NAMALWA (cell line): ENCODE measurements around the gene APOBEC2.

Experiments
- DNase-seq: peaks from one replicate; pipeline ENCODE4 v3.0.0-alpha.2; 2015; ENCODE audit warnings: low spot score

APOBEC2 gene

DNA sequence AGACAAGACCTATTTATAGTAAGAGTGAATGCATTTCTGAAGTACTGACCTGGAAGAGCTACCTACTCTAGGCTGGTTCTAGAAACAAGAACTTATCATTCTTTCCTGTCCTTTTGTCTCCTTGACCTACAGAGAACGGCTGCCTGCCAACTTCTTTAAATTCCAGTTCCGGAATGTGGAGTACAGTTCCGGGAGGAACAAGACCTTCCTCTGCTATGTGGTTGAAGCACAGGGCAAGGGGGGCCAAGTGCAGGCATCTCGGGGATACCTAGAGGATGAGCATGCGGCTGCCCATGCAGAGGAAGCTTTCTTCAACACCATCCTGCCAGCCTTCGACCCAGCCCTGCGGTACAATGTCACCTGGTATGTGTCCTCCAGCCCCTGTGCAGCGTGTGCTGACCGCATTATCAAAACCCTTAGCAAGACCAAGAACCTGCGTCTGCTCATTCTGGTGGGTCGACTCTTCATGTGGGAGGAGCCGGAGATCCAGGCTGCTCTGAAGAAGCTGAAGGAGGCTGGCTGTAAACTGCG, 8.3 kb downstream of the APOBEC2 start:
- no peak for DNase-seq

DNA sequence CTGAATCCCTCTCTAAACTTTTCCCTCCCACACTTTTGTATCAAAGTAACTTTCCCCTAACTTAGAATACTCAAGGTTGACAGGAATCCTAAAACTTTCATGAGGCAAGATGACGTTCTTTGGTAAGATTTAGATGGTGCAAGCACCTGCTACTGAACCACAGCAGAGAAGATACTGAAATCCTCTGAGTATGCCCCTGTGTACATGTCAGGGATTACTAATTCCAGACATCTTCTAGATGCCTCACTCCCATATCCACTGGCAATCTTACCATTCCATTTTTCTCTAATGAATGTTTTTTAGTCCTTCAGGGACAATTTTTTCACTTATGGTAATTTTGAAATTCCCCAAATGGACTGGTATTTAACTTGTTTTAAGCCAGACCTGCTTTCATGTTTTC, 9.1 kb downstream of the APOBEC2 start:
- no peak for DNase-seq

DNA sequence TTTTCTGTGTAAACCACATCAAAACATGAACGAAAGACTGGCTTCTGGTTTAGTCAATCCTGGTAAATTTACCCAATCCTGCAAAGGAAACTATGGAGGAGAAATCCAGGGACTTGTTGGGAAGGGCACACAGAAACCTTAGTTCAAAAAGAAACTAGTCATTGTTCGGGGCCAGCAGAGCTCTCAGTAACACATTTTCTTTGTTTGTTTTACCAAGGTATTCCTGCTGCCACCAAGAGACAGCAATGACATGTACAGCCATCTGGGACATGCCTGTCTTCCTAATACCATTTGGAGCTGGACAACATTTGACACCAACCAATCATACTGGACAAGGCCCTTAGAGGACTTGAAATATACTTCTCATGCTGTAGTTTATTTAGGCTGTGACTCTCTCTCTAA, 10.9 kb downstream of the APOBEC2 start:
- DNase-seq = no peak

DNA sequence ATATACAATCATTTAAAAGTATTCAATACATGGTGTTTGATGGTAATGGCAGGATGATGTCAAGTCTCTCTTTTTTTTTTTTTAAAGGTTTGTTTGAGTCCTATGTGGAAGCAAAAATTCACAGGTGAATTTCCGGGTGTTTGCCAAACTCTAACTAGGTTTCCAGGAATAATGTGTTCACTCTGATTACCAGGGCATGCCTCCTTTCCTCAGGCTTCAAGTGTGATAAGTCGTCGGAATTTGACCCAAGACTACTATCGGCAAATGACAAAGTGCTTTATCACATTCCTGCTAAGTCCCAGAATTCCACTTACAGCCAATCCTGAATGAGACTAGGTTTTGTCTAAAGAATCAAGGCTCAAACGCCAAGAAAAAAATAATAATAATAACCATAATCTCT, 11.8 kb downstream of the APOBEC2 start:
- DNase-seq = no peak

DNA sequence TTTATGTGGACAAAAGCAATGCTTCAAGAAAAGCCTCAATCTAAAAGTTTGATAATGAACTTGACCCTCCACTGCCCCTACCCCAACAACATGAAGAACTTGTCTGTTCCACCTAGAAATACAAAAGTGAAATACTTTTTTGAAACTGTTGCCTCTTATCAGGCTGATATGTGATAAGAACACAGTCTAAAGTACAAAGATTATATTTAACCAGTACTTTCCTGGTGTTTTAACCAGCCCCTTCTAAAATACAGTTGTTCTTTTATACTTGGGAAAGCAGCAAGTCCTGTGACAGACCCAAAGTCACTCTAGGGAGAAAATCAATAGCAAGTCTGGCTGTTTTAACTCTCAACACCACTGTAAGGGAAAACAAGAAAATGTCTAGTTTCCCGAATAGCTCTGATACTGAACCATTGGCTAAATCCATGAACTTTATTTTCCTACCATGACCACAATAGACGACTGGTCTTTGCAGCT, 12.6 kb downstream of the APOBEC2 start:
- no peak for DNase-seq

DNA sequence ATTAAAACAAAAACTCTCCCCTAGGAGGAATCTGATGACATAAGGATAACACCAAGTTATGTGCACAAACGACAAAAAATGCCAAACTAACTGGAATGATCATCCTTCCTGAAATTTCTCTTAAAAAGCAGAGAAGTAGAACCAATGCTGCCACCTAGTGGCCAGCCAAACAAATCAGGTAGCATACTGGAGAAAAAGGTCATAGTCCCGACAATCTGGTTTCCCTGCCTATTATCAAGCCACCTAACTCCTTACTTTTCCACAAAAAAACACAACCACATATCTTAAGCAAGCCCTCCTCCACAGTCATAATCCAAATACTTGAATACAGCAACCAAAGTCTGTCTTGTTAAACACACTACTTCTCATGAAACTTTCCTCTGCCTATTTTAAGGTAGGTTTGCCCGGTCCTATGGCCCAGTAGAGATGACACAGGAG, 13.9 kb downstream of the APOBEC2 start:
- DNase-seq = peak; percentile 74

DNA sequence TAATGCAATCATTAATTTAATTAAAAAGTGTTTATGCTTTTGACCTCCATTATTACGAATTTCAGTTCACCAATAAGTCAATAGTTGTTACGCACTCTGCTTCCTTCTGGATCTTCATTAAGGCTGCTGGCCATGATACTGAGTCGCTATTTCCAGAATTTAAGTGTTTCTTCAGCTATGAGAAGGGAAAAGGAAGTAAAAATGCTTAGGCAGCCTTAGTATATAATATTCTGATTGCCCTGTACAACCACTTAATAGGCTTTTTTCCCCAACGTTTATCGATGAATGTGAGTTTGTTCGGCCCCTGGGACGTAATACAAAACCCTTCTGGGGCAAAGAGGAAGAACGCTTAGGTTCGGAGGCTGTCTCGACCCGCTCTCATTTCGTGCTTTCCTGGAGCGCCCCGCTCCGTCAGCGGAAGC, 18.5 kb downstream of the APOBEC2 start:
- DNase-seq = no peak

DNA sequence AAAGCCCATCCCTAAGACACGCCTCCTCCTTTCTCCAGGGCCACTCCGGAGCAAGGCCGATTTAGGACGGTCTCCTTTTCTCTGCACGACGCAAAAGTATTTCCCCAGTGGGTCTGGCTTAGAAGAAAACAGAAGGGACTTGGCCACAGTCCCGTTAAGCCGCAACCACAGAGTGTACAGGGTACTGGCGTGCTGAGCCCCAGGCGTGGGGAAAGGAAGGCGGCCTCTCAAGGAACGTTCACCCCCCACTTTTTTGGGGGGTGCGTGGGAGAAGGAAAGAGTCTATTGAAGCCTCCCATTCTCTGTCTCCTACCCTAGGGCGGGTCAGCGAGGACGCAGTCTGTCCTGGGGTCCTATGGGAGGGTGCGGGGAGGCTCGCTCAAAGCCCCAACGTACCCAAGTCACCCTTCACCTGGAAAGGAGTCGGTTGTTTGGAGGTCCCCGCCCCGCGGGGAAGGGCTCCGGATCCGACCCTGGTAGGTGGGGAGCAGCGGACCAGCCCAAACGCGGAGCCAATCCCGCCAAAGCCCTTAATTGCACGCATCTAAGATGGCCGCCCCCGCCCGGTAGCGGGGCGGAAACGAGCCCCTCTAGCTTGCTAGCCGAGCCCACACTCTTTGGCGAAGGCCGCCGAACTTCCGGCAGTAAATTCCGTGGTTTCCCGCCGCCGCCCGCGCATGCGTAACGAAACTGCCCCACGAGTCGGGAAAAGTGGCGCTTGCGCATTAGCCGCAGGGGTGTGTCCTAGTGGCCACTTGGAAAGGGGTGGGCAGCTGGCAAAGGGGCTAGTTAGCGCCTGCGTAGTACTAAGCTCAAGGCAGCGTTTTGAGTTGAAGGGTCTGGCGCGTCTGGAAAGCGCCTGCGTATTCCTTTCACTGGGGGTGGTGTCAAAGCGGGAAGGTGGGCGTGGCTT, 19.2 kb downstream of the APOBEC2 start, which contains the start of gene OARD1:
OARD1 (minus strand) TSS at position 434 of the 913 bp plus-strand sequence. CDS start 722 bp downstream, outside the sequence.
- DNase-seq = peak; percentile 99

DNA sequence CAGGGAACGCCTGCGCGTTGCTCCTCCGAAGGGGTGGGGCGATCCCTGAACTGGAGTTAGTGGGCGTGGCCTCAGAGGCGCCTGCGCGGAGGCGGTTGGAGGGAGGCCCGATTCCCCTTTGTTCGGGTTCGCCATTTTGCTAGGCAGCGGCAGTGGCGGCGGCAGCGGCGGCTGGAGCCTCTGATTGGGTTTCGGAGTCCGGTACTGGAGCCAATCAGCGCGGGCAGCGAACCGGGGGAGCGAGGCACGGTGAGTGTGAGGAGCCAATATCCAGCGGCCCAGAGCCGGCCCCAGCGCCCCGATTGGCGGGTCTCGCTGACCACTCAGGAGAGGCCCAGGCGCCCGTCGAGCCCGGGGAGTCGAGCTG, 19.8 kb downstream of the APOBEC2 start, which contains the start of gene NFYA:
NFYA (plus strand) TSS at position 139 of the 367 bp plus-strand sequence. CDS start 6,116 bp downstream, outside the sequence.
- no peak for DNase-seq

DNA sequence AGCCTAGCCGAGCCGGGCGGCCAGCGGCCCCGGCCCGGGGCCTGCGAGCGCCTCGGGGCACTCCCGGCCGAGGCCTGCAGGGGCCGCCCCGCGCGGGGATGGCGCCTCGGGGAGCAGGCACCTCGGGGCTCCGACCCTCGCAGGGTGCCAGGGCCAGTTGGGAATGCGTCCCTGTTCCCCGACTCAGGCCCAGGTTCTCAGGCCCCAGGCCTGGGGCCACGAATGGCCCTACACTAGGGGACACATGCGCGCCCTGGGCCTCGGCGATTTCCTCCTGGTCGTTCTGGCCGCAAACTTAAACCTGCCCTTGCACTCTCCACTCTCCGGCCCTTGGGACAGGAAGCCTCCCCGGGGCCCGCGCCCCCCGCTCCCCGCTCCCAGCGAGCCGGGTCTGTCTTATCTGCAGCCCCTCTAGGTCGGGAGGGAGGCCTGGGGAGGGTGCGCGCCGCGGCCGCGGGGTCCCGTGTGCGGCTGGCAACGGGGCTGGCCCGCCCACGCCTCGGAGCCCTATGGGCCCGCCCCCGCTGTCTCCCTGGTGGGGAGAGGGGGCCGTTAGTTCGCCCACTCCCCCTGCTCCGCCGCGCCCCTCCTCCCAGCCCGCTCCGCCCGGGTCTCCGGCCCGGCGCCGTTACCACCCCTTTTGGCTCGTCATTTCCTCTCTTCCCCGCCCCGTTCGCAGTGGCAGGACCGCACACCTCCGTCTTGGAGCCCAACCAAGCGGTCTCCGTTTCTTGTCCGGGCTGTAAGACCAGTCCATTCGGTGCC, 20.4 kb downstream of the APOBEC2 start:
- DNase-seq = peak; percentile 89

DNA sequence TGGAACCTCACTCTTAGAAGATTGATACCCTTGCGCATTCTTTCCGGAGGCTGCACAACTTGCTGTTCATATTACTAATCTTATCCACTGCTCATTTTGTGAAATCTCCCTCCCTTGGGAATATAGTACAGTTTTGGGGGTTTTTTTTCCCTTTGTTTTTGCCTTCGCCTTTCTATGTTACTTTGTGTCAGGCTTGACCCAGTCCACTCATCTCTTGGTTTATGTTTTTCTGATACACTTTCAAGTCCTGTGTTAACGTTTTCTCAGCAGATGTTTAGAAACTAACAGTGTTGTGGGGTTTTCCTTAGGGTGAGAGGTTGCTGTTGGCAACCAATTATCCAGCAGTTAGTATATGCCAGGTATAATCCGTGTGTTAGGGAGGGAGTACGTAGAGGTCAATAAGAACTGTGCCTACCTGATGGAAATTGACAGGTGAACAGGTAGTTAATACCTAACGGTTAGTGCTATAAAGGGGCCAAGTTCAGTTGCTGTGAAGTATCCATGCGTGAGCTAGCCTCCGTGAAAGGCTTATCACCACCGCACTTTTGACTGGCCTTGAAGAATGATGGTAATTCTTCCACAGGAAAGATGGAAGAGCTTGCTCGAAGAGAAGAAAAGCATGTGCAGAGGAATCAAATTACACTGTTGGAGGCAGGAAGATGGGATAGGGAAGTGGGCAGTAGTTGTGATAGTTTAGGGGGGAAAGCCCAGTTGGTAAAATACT, 21.1 kb downstream of the APOBEC2 start:
- DNase-seq = peak; percentile 55

DNA sequence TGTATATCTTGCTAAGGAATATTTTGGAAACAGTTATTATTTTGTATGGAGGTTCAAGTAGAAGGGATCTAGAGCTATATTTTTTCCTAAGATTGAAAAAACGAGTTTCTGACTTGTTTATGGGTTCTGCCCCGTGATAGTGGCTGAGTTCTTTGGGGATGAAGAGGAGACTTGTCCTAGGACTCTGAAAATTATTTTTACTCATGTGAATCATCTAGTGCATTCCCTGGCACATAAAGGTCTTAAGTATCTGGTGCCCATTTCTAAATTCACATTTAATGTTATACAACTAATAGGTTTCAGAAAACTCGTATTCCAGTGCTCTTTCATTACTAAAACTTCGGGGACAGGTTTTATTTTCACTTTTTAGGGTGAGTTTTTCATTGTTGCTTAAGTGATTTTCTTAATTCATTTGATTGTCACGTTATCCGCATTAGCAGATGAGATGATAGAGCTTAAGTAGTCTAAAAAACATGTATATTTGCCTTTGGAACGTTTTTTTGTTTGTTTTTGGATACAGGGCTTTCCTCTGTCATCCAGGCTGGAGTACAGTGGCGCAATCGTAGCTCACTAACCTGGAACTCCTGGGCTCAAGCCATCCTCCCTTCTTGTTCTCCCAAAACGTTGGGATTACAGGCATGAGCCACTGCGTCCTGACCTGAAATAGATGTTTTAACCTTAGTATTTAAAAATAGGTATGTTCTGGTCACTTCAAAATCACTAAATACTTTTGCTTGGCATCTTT, 21.9 kb downstream of the APOBEC2 start:
- peak; percentile 7 for DNase-seq

DNA sequence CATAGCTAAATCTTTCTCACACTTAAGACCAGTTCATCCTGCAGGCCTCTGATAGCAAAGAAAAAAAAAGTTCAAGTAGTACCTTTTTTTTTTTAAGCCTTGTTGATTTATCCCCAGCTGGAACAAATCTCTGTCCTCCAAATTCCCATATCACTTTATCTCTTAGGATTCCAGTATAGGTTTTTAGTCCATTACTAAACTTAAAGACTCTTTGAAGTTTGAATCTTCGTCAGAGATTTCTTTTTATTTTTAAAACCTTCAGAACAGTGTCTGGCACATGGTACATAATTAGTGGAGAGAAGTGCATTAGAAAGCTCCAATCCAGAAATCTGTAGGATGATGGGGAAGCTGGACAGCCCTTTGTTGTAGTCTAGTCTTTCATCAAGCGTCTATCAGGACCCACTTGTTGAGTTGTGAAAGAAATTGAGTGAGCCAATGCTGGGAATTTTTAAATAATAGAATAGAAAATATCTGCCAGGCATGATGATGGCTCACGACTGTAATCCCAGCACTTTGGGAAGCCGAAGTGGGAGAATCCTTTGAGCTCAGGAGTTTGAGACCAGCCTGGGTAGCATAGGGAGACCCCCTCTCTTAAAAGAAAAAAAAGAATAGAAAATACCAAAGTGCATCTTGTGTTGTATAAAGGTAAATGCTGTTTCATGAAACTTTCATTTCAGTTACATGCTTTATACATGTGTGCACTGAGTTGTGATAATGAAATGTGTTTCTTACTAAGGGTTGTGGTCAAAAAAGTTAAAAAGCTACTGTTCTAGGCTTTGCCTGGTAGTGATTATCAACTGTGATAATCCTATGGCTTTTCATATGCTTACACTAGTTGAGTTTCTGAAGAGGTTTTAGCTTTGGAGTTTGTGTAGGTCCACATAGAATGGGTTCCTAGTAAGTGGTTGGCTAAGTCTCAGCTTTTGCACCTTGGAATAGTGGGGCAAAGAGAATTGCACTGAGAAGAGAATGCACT, 22.9 kb downstream of the APOBEC2 start:
- DNase-seq = no peak

DNA sequence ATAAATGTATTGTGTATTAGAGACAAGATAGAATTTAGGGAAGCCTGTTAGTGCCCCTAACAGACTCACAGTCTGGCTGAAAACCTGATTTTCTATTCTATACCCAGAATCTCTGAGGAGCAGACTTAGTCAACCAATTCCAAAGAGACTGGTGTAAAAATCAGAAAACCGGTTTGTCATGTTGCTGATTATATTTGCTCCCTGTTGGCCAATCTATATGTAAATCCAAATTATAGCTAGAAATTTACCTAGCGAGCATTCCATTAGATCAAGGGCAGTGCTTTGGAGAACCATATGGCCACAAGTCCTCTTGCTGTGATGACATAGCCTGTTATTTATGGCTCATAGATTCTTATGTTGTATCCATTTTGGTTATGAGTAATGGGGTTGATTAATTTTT, 24.5 kb downstream of the APOBEC2 start:
- no peak for DNase-seq

DNA sequence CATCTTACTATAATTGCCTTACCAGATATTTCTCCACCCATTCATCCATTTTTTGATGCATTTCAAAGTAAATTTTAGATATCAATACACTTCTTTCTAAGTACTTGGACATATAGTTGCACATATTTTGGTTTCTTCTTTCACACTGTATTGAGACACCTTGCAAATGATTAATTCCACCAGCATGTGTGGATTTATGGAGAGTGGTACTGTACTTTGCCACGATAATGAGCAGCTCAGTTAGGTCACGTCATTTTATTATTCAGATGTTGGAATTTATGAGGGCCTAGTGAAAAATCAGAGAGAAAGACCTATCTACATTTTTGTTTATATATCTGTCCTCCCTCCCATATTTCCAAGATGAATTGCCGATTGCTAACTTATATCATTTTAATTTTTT, 25.1 kb downstream of the APOBEC2 start:
- no peak for DNase-seq

DNA sequence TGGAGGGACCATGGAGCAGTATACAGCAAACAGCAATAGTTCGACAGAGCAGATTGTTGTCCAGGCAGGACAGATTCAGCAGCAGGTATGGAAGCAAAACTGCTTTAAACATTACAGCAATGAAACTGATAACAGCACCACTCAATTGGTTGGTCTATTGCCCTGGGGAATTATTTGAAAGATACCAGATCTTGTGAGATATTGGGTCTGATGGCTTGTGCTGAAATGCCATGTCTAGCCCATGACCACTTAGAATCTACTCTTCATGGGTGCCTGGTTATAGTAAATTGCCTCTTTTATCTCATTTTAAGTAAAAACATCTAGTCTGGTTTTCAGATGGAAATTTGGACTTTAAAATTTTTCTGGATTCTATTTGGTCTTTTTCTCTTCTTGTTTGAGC, 26.1 kb downstream of the APOBEC2 start:
- DNase-seq = no peak

DNA sequence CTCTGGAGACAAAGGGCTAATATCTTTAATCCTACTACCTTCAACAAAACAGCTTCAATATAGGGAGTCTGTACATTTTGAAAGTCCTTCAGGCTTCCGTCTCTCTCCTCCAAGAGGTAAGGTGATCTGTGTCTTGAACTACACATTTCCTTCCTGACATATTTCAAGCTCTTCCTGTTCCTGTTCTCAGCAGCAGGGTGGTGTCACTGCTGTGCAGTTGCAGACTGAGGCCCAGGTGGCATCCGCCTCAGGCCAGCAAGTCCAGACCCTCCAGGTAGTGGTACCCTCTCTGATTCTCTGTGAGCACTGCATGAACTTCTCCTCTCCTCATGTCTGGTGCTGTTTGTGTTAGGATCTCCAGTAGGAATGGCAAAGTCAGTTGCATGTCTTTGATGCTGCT, 27.6 kb downstream of the APOBEC2 start:
- no peak for DNase-seq

DNA sequence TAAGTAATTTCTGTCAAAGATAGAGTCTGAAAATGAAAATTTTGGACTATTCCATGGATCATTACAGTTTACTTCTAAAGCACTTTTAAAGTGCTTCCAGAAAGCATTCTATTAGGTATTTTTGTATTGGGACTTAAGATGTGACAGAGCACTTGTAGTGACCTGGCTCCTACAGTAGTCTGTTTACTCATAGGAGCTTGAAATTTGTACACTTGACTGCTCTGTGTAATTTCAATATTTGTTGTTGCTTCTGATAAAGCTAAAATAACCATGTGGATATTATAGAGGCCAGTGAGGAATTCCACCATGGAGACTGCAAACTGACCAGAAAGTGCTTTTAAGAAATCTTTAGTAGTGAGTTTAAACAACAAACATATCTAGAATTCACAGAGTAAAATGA, 30.1 kb downstream of the APOBEC2 start:
- DNase-seq = no peak

DNA sequence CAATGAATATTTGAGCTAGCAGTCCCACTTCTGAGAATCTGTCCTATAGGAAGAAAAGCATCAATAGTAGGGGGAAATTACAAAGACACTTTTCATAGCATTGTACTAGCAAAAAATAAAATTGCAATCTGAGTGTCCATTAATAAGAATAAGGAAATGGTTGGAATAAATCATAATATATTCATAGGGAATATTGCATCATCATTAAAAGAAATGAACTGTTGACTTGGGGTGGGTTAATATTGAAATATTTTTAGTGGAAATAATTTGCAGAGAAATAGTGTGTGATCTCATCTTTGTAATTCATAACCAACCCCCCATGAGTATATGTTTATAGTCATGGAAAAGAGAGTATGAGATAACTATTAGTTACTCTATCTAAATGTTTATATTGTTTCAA, 32.2 kb downstream of the APOBEC2 start:
- no peak for DNase-seq

DNA sequence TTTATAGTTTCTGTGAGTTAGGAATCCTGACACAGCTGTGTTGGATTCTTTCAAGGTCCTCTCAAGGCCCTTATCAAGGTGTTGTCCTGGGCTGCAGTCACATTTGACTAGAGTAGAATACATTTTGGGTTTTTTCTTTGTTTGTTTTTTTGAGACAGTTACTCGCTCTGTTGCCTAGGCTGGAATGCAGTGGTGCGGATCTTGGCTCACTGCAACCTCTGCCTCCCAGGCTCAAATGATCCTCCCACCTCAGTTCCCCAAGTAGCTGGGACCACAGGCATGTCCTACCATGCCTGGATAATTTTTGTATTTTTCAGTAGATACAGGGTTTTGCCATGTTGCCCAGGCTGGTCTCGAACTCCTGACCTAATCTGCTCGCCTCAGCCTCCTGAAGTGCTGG, 35.4 kb downstream of the APOBEC2 start:
- no peak for DNase-seq
